Putamen (tissue), 1 donor: ENCODE data around the gene DHX8.
A peak's percentile ranks its signal among the peaks of the same experiment; 100 is the strongest.
"Not testable (repeated sequence)": the region's sequence is repeated elsewhere in the genome, so short reads cannot be mapped to it uniquely, and the experiment has no call there.

Experiments used
- DNase-seq: peaks from one replicate; pipeline ENCODE4 v3.0.0-alpha.2; 2016; ENCODE audit warnings: low spot score

DHX8 gene

GRCh38 chr17:43462569-43462968 lies 21.2 kb upstream of the DHX8 start:
- DNase-seq: not testable (repeated sequence)

DNA sequence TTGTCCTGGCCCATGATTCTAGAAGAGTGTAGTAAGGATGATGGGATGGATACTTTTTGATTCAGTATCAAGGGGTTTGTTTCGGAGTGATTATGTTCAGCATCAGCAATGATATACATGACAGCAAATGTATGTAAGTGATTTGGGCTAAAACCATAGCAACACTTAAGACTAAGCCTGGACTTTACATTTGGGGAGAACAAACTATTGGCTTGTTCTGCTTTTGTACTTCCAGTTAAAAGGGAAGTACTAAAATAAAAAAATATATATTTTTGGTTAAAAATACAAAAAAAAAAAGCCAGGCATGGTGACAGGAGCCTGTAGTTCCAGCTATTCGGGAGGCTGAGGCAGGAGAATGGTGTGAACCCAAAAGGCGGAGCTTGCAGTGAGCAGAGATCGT lies 20.5 kb upstream of the DHX8 start:
- no peak for DNase-seq

DNA sequence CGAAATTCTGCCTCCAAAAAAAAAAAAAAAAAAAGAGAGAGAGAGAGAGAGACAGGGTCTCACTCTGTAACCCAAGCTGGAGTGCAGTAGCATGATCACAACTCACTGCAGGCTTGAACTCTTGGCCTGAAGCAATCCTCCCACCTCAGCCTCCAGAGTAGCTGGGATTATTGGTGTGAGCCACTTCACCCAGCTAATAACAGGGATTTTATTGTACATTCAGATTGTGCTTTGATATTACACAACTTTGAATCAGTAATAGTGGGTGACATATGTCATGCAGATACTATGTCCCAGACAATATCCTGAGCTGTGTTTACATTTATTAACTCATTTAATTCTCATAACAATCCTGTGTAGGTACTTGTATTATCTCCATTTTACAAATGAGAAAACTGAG lies 19.7 kb upstream of the DHX8 start:
- no peak for DNase-seq

GRCh38 chr17:43465049-43465448 lies 18.7 kb upstream of the DHX8 start:
- DNase-seq: no peak

DNA sequence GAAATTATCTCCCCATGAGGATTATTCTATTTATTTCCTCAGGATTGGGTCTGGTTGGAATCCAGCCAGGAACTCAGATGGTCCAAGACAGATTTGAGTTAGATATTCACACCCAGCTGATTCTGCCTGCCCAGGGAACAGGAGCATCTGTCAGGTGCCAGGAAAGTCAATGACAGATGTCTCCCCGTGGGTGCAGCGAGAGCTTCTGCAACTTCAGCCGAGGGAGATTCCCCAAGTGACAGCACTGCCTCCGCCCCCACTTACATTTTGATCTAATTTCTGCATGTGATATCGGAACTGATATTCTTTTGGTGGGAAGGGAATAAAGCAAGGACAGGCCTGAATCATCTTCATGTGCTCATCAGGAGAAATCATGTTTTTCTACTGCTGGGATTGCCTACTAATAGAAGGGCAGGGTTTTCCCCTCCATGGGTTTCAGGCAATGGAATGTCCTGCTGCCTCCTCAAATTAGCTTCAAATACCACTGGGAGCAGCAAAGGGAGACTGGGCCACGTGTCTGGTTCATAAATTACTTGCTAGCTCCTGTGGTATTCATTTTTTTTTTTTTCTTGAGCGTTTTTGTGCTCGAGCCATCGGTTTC lies 15.7 kb upstream of the DHX8 start:
- DNase-seq: peak; percentile 70

- no peak for DNase-seq
These were observed 15.1 kb upstream of the DHX8 start for GRCh38 chr17:43468691-43469139.

DNA sequence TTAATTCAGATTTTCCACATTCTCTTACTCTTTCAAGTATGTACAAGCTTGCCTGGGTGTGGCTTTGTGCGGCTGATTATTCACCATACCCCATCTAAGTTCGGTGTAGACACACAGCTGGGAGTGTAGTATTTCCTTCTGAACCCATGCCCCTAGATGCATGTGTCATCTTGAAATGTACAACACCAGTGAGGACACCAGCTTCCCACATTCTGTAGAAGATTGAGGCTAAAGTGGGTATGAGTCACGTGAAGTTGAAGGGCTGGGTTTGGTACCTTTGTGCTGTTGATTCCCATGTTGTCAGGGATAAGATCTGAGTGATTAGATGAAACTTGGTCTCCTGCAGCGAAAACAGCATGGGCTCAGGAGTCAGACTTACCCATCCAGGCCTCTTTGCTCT lies 14.6 kb upstream of the DHX8 start:
- no peak for DNase-seq

GRCh38 chr17:43471585-43472160 lies 12.1 kb upstream of the DHX8 start:
- DNase-seq: no peak

- DNase-seq: no peak
These were observed 8.2 kb upstream of the DHX8 start for GRCh38 chr17:43475494-43476089.

DNA sequence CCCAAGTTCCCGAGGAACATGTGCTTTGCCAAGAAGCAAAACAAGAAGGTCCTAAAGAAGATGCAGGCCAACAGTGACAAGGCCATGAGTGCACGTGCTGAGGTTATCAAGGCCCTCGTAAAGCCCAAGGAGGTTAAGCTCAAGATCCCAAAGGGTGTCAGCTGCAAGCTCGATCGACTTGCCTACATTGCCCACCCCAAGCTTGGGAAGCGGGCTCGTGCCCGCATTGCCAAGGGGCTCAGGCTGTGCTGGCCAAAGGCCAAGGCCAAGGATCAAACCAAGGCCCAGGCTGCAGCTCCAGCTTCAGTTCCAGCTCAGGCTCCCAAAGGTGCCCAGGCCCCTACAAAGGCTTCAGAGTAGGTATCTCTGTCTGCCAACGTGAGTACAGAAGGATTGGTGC lies 7.5 kb upstream of the DHX8 start:
- not testable (repeated sequence) for DNase-seq

DNA sequence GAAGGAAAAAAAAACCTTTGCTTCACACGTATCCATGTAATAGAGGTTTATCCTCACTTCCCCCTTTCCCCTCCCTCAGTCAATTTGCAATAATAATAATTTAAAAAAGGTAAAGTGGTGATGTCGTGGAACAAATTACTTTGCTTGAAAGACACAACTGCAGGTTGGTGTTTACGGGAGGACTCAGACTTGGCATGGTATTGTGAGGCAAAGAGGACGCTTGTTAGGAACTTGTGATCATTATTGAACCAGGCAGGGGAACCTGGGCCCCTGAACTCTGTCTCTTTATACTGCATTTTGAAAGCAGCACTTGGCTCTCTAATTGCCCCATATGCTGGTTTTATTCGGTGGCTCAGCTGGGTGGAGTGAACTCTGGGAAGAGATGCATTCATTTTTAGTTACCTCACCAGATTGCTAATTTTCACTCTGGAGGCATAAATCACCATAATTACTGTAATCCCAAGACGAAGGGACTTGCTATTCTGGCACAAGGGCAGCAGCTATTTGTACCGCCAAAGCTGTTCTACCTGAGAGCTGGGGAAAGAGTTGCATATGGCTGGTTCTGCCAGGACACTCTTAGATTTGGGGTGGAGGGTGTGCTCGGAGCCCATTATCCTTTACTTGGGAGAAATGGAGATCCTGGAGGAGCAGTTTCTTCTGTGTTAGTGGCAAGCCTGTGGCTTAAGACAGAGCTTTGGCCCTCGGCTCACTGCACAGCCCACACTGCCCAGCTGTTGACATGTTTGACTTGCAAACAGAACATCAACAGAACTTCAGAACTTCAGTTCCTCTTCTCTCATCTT lies 5.7 kb upstream of the DHX8 start:
- no peak for DNase-seq

- no peak for DNase-seq
These were observed 3.8 kb upstream of the DHX8 start for GRCh38 chr17:43479948-43480347.

GRCh38 chr17:43482103-43483012 lies 1.4 kb upstream of the DHX8 start:
- DNase-seq: no peak

GRCh38 chr17:43490621-43491020 lies 6.8 kb downstream of the DHX8 start:
- no peak for DNase-seq

- not testable (repeated sequence) for DNase-seq
These were observed 25.7 kb downstream of the DHX8 start for GRCh38 chr17:43509440-43509839.

DNA sequence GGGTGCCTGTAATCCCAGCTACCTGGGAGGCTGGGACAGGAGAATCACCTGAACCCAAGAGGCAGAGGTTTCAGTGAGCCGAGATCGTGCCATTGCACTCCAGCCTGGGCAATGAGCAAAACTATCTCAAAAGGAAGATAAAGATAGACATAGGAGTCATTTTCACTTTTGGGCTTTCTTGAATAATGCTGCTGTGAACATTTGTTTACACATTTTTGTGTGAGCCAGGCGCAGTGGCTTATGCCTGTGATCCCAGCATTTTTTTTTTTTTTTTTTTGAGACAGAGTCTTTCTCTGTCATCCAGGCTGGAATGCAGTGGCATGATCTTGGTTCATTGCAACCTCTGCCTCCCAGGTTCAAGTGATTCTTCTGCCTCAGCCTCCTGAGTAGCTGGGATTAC lies 27.4 kb downstream of the DHX8 start:
- not testable (repeated sequence) for DNase-seq

DNA sequence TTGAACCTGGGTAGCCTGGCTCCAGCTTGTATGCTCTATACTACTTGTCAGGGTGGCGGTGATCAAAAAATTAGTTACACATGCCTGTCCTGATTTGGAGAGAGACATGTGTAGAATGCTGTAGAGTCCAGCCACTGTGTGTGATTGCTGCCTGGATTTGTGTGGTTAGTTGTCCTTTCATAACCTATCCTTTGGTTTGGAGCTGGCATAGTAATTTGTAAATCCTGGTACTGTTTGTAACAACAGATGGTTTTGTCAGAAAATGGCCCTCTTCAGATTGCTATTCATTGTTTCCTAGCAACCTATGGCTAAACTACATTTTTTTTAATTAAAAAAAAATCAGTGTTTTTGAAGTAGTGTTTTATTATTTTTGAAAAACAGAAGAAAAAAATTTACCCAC lies 31.9 kb downstream of the DHX8 start:
- DNase-seq: no peak

DNA sequence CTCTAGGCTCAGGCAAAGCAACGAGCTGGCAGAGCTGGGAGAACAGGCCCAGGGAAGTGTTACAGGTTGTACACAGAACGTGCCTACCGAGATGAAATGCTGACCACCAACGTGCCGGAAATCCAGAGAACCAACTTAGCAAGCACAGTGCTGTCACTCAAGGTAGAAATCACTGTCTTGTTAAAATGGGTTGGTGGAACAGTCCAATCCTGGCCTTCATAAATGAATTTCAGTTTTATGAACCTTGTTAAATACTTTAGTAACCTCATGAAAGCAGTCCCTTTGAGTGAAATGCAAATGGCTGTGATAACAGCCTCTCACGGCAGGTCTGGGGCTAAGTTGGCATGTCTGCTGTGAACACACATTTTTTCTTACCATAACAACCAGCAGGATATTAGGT lies 33.4 kb downstream of the DHX8 start:
- no peak for DNase-seq

GRCh38 chr17:43517615-43518386 lies 34.0 kb downstream of the DHX8 start:
- DNase-seq: peak; percentile 35

GRCh38 chr17:43521389-43521788 lies 37.6 kb downstream of the DHX8 start:
- no peak for DNase-seq

DNA sequence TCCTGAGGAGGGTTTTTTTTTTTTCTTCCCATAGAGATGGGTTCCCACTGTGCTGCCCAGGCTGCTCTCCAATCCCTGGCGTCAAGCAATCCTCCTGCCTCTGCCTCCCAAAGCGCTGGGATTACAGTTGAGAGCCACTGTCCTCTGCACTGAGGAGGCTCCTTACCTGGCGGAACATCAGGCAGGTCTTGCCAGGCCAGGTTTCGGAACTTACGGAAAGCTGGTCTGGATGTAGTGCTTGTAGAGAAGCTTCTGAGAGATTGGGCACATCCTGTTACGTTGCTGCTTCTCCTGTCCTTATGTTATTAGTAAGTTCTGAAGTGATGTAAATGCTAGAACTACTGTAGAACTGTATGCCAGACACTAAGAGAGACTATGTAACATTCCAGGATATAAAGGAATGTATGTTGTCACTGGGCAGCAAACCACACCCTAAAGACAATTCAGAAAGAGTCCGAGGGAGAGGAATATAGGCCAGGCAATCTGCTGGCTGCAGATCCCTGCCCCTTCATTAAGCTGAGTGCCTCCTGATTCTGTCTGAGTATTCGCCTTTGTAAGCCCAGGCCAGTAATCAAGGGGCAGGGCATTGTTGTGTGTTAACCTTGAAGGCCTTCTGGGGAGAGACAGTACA lies 41.3 kb downstream of the DHX8 start:
- DNase-seq: no peak
